HEK293T (cell line): Measurements from ENCODE around the gene FEM1B.

Experiments
- CTCF ChIA-PET: fragments of 350-600 bp; formaldehyde crosslinking; extraction: SDS; loops from one replicate; lab custom pipeline; 2021; ENCODE audit warnings: antibody characterized with exemption, inconsistent platforms; lab: Yijun Ruan, JAX
- POLR2A ChIA-PET: fragments of 350-600 bp; formaldehyde crosslinking; extraction: SDS; loops from one replicate; lab custom pipeline; 2020; ENCODE audit warnings: antibody characterized with exemption, inconsistent platforms; lab: Yijun Ruan, JAX
- DNase-seq: peaks from one replicate; pipeline ENCODE4 v3.0.0; 2012; ENCODE audit warnings: mixed read lengths; ENCODE audit errors: extremely low spot score
- ARNT ChIP-seq: fragments of 450-650 bp; IDR thresholded peaks from 2 replicates; pipeline ENCODE4 v1.6.1; 2017; ENCODE audit warnings: mild to moderate bottlenecking
- BHLHE40 ChIP-seq: fragments of 450-650 bp; IDR thresholded peaks from 2 replicates; pipeline ENCODE4 v1.6.1; 2016; ENCODE audit warnings: mild to moderate bottlenecking, moderate library complexity, borderline replicate concordance
- CTBP1 ChIP-seq: fragments of 450-650 bp; IDR thresholded peaks from 2 replicates; pipeline ENCODE4 v1.6.1; 2016; ENCODE audit warnings: borderline replicate concordance
- ELF4 ChIP-seq: fragments of 450-650 bp; IDR thresholded peaks from 2 replicates; pipeline ENCODE4 v1.6.1; 2017; ENCODE audit warnings: antibody characterized with exemption
- FOXA1 ChIP-seq: fragments of 450-650 bp; IDR thresholded peaks from 2 replicates; pipeline ENCODE4 v1.6.1; 2016; ENCODE audit warnings: mild to moderate bottlenecking
- FOXK2 ChIP-seq: fragments of 450-650 bp; IDR thresholded peaks from 2 replicates; pipeline ENCODE4 v1.6.1; 2016; ENCODE audit warnings: mild to moderate bottlenecking
- FOXM1 ChIP-seq: fragments of 450-650 bp; IDR thresholded peaks from 2 replicates; pipeline ENCODE4 v1.6.1; 2017; ENCODE audit warnings: mild to moderate bottlenecking, borderline replicate concordance
- HDGF ChIP-seq: fragments of 450-650 bp; IDR thresholded peaks from 2 replicates; pipeline ENCODE4 v1.6.1; 2017; ENCODE audit warnings: antibody characterized with exemption, borderline replicate concordance
- L3MBTL2 ChIP-seq: fragments of 450-650 bp; conservative IDR thresholded peaks from 2 replicates; pipeline ENCODE4 v1.6.1; 2016; ENCODE audit warnings: mild to moderate bottlenecking
- LEF1 ChIP-seq: fragments of 450-650 bp; IDR thresholded peaks from 2 replicates; pipeline ENCODE4 v1.6.1; 2017; ENCODE audit warnings: mild to moderate bottlenecking, borderline replicate concordance
- NFRKB ChIP-seq: fragments of 450-650 bp; IDR thresholded peaks from 2 replicates; pipeline ENCODE4 v1.6.1; 2016; ENCODE audit warnings: mild to moderate bottlenecking, moderate library complexity
- PKNOX1 ChIP-seq: fragments of 450-650 bp; IDR thresholded peaks from 2 replicates; pipeline ENCODE4 v1.6.1; 2016
- SP1 ChIP-seq: fragments of 450-650 bp; IDR thresholded peaks from 2 replicates; pipeline ENCODE4 v1.6.1; 2017
- SUZ12 ChIP-seq: fragments of 450-650 bp; IDR thresholded peaks from 2 replicates; pipeline ENCODE4 v1.6.1; 2016; ENCODE audit warnings: mild to moderate bottlenecking
- TARDBP ChIP-seq: fragments of 450-650 bp; IDR thresholded peaks from 2 replicates; pipeline ENCODE4 v1.6.1; 2016
- ZNF384 ChIP-seq: fragments of 450-650 bp; IDR thresholded peaks from 2 replicates; pipeline ENCODE4 v1.6.1; 2016

The FEM1B gene

GRCh38 chr15:68285259-68285980 lies 7.9 kb downstream of the FEM1B start:
- TF ChIP-seq PKNOX1 (no peak), ZNF384 (no peak), LEF1 (no peak), CTBP1 (no peak), FOXA1 (no peak), NFRKB (no peak), HDGF (no peak), BHLHE40 (no peak), FOXM1 (no peak), ELF4 (no peak), SUZ12 (no peak), FOXK2 (no peak), L3MBTL2 (no peak), ARNT (no peak), TARDBP (no peak), SP1 (no peak)
- POLR2A ChIA-PET: no interaction called here
- CTCF ChIA-PET: no interaction called here
- DNase-seq: no peak

- ChIA-PET POLR2A (no interaction called here), CTCF (no interaction called here)
- no peak for TF ChIP-seq FOXK2
- TF ChIP-seq FOXA1: no peak
- TF ChIP-seq LEF1: no peak
- TF ChIP-seq NFRKB: no peak
- no peak for DNase-seq
Observed at GRCh38 chr15:68286256-68286655, 8.7 kb downstream of the FEM1B start.

GRCh38 chr15:68289057-68289456 lies 11.5 kb downstream of the FEM1B start:
- CTCF ChIA-PET: interaction anchor here (0.6 to 1.2 kb wide), 2 partner anchors 17 to 1492 kb away, joined by 3 to 7 read pairs; no protein-coding TSS in a partner anchor
- TF ChIP-seq ARNT (no peak), ZNF384 (no peak), ELF4 (no peak), CTBP1 (no peak), SUZ12 (no peak), NFRKB (no peak), TARDBP (no peak), SP1 (no peak), FOXA1 (no peak), BHLHE40 (no peak), HDGF (no peak), LEF1 (no peak), PKNOX1 (no peak), FOXM1 (no peak), FOXK2 (no peak), L3MBTL2 (no peak)
- DNase-seq: no peak
- POLR2A ChIA-PET: interaction anchor here (0.9 to 3.7 kb wide), 2 partner anchors 10 to 12 kb away, joined by 5 to 27 read pairs; partner anchors contain the start of gene FEM1B

- TF ChIP-seq ARNT: no peak
- TF ChIP-seq ELF4: no peak
- TF ChIP-seq BHLHE40: no peak
- TF ChIP-seq TARDBP: no peak
- TF ChIP-seq HDGF: no peak
- TF ChIP-seq L3MBTL2: no peak
- no peak for TF ChIP-seq ZNF384
- TF ChIP-seq LEF1: no peak
- TF ChIP-seq FOXA1: no peak
- no peak for TF ChIP-seq FOXM1
- ChIA-PET POLR2A (interaction anchor here (0.9 to 3.7 kb wide), 2 partner anchors 10 to 13 kb away, joined by 5 to 27 read pairs; partner anchors contain the start of gene FEM1B), CTCF (interaction anchor here (1.2 kb wide), 1 partner anchor 17 kb away, joined by 7 read pairs; no protein-coding TSS in a partner anchor)
Observed at GRCh38 chr15:68289621-68290352, 12.2 kb downstream of the FEM1B start.

GRCh38 chr15:68290715-68291114 lies 13.2 kb downstream of the FEM1B start:
- TF ChIP-seq BHLHE40 (no peak), HDGF (no peak), ELF4 (no peak), FOXK2 (no peak), FOXM1 (no peak), PKNOX1 (no peak), FOXA1 (no peak), CTBP1 (no peak), LEF1 (no peak), TARDBP (no peak)
- ChIA-PET POLR2A (interaction anchor here (3.7 kb wide), 1 partner anchor 14 kb away, joined by 27 read pairs; the partner anchor contains the start of gene FEM1B), CTCF (no interaction called here)

More at GRCh38 chr15:68289621-68290352, 12.2 kb downstream of the FEM1B start:
- no peak for DNase-seq

More at GRCh38 chr15:68290715-68291114, 13.2 kb downstream of the FEM1B start:
- DNase-seq: no peak
